HG03097 (cell line): ENCODE data around the gene HNRNPLL.

ENCODE experiments used
- ATAC-seq: cut with Tn5 transposase; IDR thresholded peaks from one replicate; pipeline ENCODE4 v1.9.1; 2021; ENCODE audit not compliant: unreplicated experiment, low FRiP score

HNRNPLL gene

GRCh38 chr2:38533757-38534545 lies 68.8 kb downstream of the HNRNPLL start:
- no peak for ATAC-seq

- peak; percentile 92 for ATAC-seq
Measured at GRCh38 chr2:38533180-38533579, 69.5 kb downstream of the HNRNPLL start.

GRCh38 chr2:38532366-38532765 lies 70.4 kb downstream of the HNRNPLL start:
- no peak for ATAC-seq

GRCh38 chr2:38529208-38529607 lies 73.5 kb downstream of the HNRNPLL start:
- no peak for ATAC-seq

- ATAC-seq, result no peak
Measured at GRCh38 chr2:38528534-38528933, 74.2 kb downstream of the HNRNPLL start.

- ATAC-seq, result no peak
Measured at GRCh38 chr2:38528008-38528442, 74.7 kb downstream of the HNRNPLL start.

GRCh38 chr2:38527338-38528007 lies 75.3 kb downstream of the HNRNPLL start:
- ATAC-seq, result no peak

GRCh38 chr2:38526195-38526594 lies 76.5 kb downstream of the HNRNPLL start:
- ATAC-seq, result no peak

GRCh38 chr2:38524580-38524979 lies 78.1 kb downstream of the HNRNPLL start:
- ATAC-seq, result no peak

GRCh38 chr2:38523728-38524437 lies 78.8 kb downstream of the HNRNPLL start:
- no peak for ATAC-seq

- ATAC-seq, result no peak
Measured at GRCh38 chr2:38522754-38523349, 79.9 kb downstream of the HNRNPLL start.

GRCh38 chr2:38521835-38522234 lies 80.9 kb downstream of the HNRNPLL start:
- ATAC-seq, result no peak

- no peak for ATAC-seq
Measured at GRCh38 chr2:38517284-38517683, 85.4 kb downstream of the HNRNPLL start.

- no peak for ATAC-seq
Measured at GRCh38 chr2:38516526-38516925, 86.2 kb downstream of the HNRNPLL start.

GRCh38 chr2:38516122-38516521 lies 86.6 kb downstream of the HNRNPLL start:
- ATAC-seq, result no peak

- ATAC-seq, result no peak
Measured at GRCh38 chr2:38515155-38516074, 87.3 kb downstream of the HNRNPLL start.

GRCh38 chr2:38514603-38515154 lies 88.0 kb downstream of the HNRNPLL start:
- ATAC-seq, result no peak

GRCh38 chr2:38512211-38512610 lies 90.5 kb downstream of the HNRNPLL start:
- ATAC-seq, result no peak
